ENCODE data around the gene LMTK3.

The LMTK3 gene

DNA sequence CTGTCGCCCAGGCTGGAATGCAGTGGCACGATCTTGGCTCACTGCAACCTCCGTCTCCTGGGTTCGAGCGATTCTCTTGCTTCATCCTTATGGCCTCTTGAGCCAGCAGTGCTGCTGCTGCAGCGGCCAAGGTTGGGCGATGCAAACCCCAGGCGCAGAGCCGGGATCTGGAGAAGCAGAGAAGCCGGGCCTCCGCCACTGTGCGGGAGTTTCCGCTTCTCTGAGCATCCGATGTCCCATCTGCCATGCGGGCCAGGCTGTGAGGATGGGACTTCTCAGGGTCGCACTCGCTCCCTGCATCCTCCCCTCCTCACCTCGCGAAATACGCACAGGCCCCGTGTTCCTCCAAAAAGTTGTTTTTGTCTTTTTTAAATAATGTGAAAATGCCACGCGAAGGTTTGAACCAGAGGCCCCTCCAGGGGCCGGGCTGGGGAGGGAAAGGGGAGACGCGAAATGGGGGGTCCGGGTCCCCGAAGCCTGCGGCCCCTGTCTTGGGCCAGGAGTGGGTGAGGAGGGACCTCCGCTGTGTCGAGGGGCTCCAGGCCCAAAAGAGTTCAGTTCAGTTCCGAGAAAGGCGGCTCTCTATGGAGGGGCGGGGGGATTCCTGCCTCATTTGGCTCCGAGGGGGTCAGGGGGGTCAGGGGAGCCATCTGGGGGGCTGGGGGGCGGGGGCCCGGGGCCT, 26.6 kb downstream of the LMTK3 start:
- FAIRE-seq = no peak

GRCh38 chr19:48484247-48484893, 27.3 kb downstream of the LMTK3 start:
- no peak for FAIRE-seq

- no peak for FAIRE-seq
Observed at GRCh38 chr19:48483301-48483700, 28.3 kb downstream of the LMTK3 start.

- FAIRE-seq = no peak
Observed at GRCh38 chr19:48481846-48482639, 29.6 kb downstream of the LMTK3 start.

DNA sequence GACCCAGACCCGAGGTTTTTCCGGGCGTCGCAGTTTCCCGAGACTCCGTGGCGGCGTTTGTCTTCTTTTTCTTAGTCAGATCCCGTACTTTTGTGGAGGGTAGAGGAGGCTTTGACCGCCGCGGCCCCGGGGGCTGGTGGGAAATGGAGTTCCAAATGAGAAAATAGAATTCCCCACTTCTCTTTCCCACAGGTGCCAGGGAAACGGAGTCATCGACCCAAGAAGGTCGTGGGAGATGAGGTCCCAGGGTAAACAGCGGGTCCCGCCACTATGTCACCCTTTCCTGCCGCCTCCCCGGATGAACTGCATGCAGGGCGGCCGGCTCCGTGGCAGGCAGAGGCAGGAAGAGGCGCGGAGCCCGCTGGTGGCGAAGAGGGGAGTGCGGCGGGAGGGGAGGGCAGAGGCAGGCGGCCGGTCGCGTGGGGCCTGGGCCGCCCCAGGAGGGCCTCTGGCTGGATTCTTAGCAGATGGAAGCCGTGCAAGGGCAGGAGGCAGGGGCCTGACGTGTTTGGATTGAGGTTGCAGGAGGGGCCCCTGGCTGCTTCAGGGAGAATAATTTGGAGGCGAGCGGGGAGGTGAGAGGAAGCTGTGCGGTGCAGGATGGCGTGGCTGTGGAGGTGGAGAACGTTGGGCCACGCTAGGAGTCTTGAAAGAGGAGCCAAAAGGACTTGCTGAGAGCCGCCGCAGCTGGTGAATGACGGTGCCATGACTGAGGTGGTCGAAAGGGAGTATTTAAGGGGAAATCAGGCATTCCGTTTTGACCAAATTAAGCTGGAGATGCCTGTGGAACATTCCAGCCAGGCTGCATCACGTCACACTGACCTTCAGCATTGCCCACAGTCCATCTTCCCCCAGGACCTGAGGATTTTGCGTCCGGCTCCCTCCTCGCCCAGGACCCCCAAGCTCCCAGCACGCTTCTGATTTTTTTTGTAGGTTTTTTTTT, 30.8 kb downstream of the LMTK3 start:
- FAIRE-seq = no peak

- FAIRE-seq = no peak
Observed at GRCh38 chr19:48480183-48480557, 31.5 kb downstream of the LMTK3 start.

- FAIRE-seq = no peak
Observed at GRCh38 chr19:48479686-48480085, 31.9 kb downstream of the LMTK3 start.

- FAIRE-seq = no peak
Observed at GRCh38 chr19:48478339-48479256, 33.0 kb downstream of the LMTK3 start.

- no peak for FAIRE-seq
Observed at GRCh38 chr19:48477698-48478338, 33.8 kb downstream of the LMTK3 start.

GRCh38 chr19:48477067-48477685, 34.5 kb downstream of the LMTK3 start:
- FAIRE-seq = no peak

- no peak for FAIRE-seq
Observed at GRCh38 chr19:48476176-48476575, 35.5 kb downstream of the LMTK3 start.

DNA sequence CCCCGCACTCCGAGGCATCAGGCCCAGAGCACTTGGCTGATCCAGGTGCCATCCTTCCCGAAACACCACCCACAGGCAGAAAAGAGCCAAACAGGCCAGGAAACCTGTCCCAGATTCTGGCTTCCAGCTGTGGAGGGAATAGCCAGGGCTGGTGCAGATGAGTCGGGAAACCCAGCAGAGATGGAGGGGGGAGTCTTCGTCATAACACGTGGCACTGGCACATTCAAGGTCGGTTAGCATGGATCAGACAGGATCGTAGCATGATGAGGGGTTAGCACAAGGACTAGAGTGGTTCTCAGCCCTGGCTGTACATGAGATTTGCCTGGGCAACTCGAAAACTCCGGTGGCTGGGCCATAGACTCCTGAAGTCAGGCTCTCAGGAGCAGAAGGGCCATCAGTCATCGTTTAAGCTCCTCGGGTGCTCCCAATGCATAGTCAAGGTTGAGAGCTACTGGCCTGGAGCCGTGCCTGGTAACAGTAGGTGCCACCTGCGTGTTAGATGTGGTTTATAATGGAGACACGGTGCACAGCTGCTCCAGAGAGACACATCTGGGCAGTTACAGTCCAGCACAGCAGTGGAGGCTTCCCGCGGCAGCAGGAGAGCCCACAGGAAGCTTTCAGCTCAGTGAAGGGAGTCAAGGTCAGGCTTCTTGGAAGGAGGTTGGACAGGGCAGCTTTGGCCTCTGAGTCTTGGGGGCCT, 36.1 kb downstream of the LMTK3 start:
- FAIRE-seq = no peak

- FAIRE-seq = no peak
Observed at GRCh38 chr19:48474084-48474592, 37.5 kb downstream of the LMTK3 start.

DNA sequence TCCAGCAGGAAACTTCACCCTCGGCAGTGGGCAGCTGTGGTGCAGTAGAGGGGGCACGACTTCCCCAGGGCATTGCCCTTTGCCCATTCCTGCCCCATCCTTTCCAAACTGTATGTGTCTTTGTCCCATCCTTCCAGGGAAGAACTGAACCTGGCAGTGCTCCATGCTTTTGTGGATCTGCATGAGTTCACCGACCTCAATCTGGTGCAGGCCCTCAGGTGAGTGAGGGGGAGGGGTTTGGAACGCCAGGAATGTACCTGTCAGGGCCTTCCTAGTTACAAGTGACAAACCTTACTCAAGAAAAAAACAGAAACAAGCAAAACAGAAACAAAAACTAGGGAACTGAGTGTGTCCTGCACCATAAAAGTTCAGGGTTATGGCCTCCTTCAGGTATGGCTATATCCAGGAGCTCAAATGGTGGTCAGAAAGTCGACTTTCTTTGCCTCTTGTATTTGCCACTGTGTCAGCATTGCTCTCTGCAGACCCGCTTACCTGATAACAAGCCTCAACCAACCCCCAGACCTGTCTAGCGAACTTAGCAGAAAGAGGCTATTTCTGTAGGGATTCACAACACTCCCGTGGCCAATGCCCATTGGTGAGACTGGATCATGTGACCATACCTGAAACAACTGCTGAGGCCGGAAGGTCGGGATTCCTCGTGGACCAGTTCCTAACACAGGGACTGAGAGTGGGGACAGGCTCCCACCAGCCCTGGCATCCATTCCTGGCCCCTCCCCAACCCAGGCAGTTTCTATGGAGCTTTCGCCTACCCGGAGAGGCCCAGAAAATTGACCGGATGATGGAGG, 38.3 kb downstream of the LMTK3 start:
- no peak for FAIRE-seq

GRCh38 chr19:48471836-48472235, 39.8 kb downstream of the LMTK3 start:
- no peak for FAIRE-seq

DNA sequence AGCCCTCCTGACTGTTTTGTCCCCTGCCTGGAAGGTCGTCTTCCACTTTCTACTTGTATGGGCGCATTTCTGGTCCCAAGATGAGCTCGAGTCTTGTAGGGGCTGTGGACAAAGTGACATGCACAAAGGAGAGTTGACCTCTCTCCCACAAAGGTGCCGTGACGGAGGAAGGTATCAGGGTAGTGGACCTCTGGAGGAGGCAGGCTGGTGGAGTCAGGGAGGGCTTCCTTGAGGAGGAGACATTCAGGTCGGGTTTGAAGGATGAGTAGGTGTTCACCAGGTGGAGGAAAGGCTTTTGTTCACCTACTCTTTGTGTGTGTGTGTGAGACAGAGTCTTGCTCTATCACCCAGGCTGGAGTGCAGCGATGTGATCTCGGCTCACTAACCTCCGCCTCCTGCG, 40.8 kb downstream of the LMTK3 start:
- no peak for FAIRE-seq

DNA sequence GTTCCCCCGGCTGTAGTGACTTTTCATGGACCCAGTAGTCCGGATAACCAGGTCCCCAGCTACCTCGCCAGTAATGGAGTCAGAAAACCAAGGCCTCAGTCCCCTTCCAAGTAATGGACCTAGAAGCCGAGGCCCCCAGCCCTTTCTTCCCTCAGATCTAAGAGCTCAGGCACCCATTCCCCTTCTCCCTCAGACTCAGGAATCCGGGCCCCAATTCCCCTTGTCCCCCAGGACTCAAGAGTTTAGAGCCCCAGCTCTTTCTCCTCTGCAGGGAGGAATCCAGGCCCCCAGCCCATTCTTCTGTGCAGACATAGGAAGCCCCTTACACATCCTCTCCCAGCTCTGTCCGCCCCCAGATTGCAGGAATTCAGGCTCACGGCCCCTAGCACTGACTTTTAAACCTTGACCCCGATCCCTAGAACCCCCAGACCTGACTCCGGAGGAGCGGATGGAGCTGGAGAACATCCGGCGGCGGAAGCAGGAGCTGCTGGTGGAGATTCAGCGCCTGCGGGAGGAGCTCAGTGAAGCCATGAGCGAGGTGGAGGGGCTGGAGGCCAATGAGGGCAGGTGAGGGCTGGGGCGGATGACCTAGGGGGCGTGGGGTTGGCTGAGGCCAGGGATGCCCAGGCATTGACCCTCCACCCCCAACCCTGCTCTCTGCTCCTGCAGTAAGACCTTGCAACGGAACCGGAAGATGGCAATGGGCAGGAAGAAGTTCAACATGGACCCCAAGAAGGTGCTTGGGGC, 41.5 kb downstream of the LMTK3 start:
- FAIRE-seq = no peak

GRCh38 chr19:48469289-48469881, 42.2 kb downstream of the LMTK3 start, which contains the start of gene CYTH2:
Gene CYTH2, plus strand, starts transcription at chr19:48469369. Its CDS starts 139 bp downstream, at chr19:48469508.
- no peak for FAIRE-seq

All from A204.1 (cell line).